Chondrocyte (in vitro differentiated cells): ENCODE measurements around the gene CGRRF1. TPM values are rescaled to one million over a fixed set of nuclear protein-coding genes. Genes with fewer than 3 reads are reported as not detected.

Experiments used
- DNase-seq: peaks from one replicate; pipeline ENCODE4 v3.0.0; 2021; ENCODE audit warnings: mixed read lengths, low spot score
- H3K27ac Mint-ChIP-seq: one replicate; pipeline ENCODE4 v1.8.0; 2021; ENCODE audit warnings: mild to moderate bottlenecking, moderate library complexity, mixed read lengths; ENCODE audit not compliant: unreplicated experiment
- H3K27me3 Mint-ChIP-seq: 2 replicates; pipeline ENCODE4 v1.8.0; 2021; ENCODE audit warnings: low read depth, mixed read lengths
- H3K36me3 Mint-ChIP-seq: 2 replicates; pipeline ENCODE4 v1.8.0; 2021; ENCODE audit warnings: low read depth, mixed read lengths
- H3K4me1 Mint-ChIP-seq: 2 replicates; pipeline ENCODE4 v1.8.0; 2021; ENCODE audit warnings: low read depth, mild to moderate bottlenecking, mixed read lengths
- H3K4me3 Mint-ChIP-seq: one replicate; pipeline ENCODE4 v1.8.0; 2021; ENCODE audit warnings: mild to moderate bottlenecking, moderate library complexity, mixed read lengths; ENCODE audit not compliant: unreplicated experiment
- H3K9me3 Mint-ChIP-seq: 2 replicates; pipeline ENCODE4 v1.8.0; 2021; ENCODE audit warnings: low read depth, mixed read lengths
- CTCF ChIP-seq: fragments of 200-600 bp; sonication (generic); IDR thresholded peaks from 2 replicates; pipeline ENCODE4 v1.5.0; 2021; ENCODE audit warnings: antibody characterized with exemption, mild to moderate bottlenecking, moderate library complexity
- total RNA-seq: library from RNA; stranded (reverse); gene quantifications from 3 replicates; pipeline ENCODE4 v1.2.1, GENCODE V29; 2021

The CGRRF1 gene
- total RNA-seq, 1 donor from 2014 or later, result 17.6 TPM

GRCh38 chr14:54567224-54567638 is 57.5 kb downstream of the CGRRF1 start:
- H3K27me3 Mint-ChIP-seq, result no peaks in the 10 kb centered on the region
- peak overlapping the region; percentile 99 for H3K27ac Mint-ChIP-seq
- peaks cover 53% of the 10 kb centered on the region for H3K4me1 Mint-ChIP-seq

GRCh38 chr14:54567639-54568561 is 58.2 kb downstream of the CGRRF1 start:
- H3K27me3 Mint-ChIP-seq, result no peaks in the 10 kb centered on the region
- H3K4me3 Mint-ChIP-seq, result peak overlapping the region; percentile 97
- TF ChIP-seq CTCF, result peak; percentile 51
- peaks cover 47% of the 10 kb centered on the region for H3K4me1 Mint-ChIP-seq
- H3K27ac Mint-ChIP-seq, result peak overlapping the region; percentile 99
- DNase-seq, result no peak
- peaks cover 10% of the 10 kb centered on the region for H3K36me3 Mint-ChIP-seq
- H3K9me3 Mint-ChIP-seq, result peaks cover 7% of the 10 kb centered on the region

More at GRCh38 chr14:54567224-54567638, 57.5 kb downstream of the CGRRF1 start:
- Mint-ChIP-seq H3K9me3 (peaks cover 4% of the 10 kb centered on the region), H3K36me3 (peaks cover 7% of the 10 kb centered on the region), H3K4me3 (peak overlapping the region; percentile 97)
- no peak for DNase-seq
- TF ChIP-seq CTCF, result no peak

GRCh38 chr14:54568821-54569595 is 59.3 kb downstream of the CGRRF1 start:
- peaks cover 7% of the 10 kb centered on the region for H3K9me3 Mint-ChIP-seq
- H3K36me3 Mint-ChIP-seq, result peaks cover 14% of the 10 kb centered on the region
- no peaks in the 10 kb centered on the region for H3K27me3 Mint-ChIP-seq
- no peak for DNase-seq
- no peak for TF ChIP-seq CTCF
- H3K4me3 Mint-ChIP-seq, result peak overlapping the region; percentile 97
- peak overlapping the region; percentile 88 for H3K27ac Mint-ChIP-seq
- H3K4me1 Mint-ChIP-seq, result peaks cover 45% of the 10 kb centered on the region

- no peaks in the 10 kb centered on the region for H3K27me3 Mint-ChIP-seq
- peaks cover 41% of the 10 kb centered on the region for H3K4me1 Mint-ChIP-seq
- no peak for DNase-seq
- H3K9me3 Mint-ChIP-seq, result peaks cover 7% of the 10 kb centered on the region
- peak overlapping the region; percentile 33 for H3K4me3 Mint-ChIP-seq
- H3K27ac Mint-ChIP-seq, result peak overlapping the region; percentile 78
- H3K36me3 Mint-ChIP-seq, result peaks cover 14% of the 10 kb centered on the region
- no peak for TF ChIP-seq CTCF
Measured at GRCh38 chr14:54570047-54570446, 60.3 kb downstream of the CGRRF1 start.
